Mesenteric fat pad (tissue), 1 donor: ENCODE data around the gene NR6A1. TPM values are rescaled to one million over a fixed set of nuclear protein-coding genes. Genes with fewer than 3 reads are reported as not detected.

Experiments used
- DNase-seq: peaks from one replicate; pipeline ENCODE4 v3.0.0-alpha.2; 2020; ENCODE audit warnings: low spot score
- total RNA-seq: library from RNA; stranded (reverse); fragmentation: NEBNext Ultra II Directional; extraction: Animal tissue kit (Norgen Biotek cat#: 25700); gene quantifications from one replicate; pipeline ENCODE4 v1.2.1, GENCODE V29; 2021
- donor health status: DM: yes; HTN: yes; CAD: no.

The NR6A1 gene
- total RNA-seq, 1 donor from 2014 or later, result 0.64 TPM

- DNase-seq, result no peak
Observed at GRCh38 chr9:124797343-124798103, 26.4 kb upstream of the NR6A1 start.

DNA sequence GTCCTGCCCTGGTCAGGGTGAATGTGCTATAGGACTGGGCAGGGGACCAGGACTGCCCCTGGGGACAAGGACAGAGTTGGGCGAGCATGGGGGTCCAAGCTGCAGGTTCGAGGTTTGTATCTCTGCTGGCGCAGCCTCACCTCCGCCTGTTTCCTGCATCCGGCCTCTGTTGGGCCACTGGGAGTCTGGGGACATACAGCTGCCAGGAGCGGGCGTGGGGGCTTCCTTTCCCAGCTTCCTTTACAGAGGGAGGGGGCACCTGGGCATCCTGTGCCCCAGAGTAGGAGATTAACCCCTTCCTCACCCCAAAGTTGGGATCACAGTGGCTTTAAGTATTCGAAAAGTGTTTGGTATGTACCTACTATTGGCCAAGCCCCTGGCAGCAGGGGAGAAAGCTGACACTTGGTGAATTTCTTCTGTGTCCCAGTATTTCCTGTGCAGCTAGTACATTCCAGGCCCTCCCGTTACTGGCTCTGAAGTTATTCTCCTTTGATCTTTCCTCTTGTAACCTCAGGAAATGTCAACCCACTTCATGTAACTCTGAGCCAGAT, 24.8 kb upstream of the NR6A1 start:
- no peak for DNase-seq

DNA sequence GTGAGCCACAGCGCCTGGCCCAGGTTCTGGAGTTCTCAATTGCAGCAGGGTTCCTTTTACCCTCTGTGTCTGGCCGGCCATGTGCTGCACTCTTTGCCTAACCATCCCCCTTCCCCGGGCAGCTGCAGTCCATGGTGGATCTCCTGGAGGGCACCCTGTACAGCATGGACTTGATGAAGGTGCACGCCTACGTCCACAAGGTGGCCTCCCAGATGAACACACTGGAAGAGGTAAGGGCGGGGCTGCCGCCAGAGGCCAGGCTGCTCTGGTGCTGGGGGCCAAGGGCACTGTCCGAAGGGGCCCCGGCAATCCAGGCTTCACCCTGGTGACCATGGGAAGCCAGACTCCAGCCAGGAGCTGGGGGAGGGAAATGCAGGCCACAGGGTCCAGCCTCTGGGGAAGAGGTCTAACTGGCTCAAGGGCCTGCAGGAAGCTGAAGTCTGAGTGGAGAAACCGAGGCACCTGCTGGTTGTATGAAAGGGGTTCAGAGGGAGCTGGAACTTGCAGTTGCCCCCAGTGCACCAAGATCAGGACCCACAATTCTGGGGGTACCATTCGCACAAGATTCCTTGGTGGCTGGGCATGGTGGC, 23.9 kb upstream of the NR6A1 start:
- DNase-seq, result no peak

GRCh38 chr9:124793015-124793541, 22.0 kb upstream of the NR6A1 start:
- no peak for DNase-seq

GRCh38 chr9:124792257-124793014, 21.3 kb upstream of the NR6A1 start:
- no peak for DNase-seq

- no peak for DNase-seq
Observed at GRCh38 chr9:124790801-124791505, 19.8 kb upstream of the NR6A1 start.

DNA sequence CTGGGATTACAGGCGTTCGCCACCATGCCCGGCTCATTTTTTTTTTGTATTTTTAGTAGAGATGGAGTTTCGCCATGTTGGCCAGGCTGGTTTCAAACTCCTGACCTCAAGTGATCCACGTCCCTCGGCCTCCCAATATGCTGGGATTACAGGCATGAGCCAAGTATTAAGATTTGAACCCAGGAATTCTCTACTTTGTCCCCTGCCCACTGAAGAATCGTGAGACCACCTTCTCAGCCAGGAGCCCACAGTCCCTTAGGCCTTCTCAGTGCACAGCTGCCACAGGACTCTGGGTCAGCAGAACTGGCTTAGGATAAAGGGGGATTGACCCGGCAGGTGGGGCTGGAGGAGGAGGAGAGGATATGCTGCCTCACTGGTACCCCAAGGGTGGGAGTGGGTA, 19.2 kb upstream of the NR6A1 start:
- DNase-seq, result no peak

GRCh38 chr9:124789531-124789930, 18.4 kb upstream of the NR6A1 start:
- peak; percentile 16 for DNase-seq

DNA sequence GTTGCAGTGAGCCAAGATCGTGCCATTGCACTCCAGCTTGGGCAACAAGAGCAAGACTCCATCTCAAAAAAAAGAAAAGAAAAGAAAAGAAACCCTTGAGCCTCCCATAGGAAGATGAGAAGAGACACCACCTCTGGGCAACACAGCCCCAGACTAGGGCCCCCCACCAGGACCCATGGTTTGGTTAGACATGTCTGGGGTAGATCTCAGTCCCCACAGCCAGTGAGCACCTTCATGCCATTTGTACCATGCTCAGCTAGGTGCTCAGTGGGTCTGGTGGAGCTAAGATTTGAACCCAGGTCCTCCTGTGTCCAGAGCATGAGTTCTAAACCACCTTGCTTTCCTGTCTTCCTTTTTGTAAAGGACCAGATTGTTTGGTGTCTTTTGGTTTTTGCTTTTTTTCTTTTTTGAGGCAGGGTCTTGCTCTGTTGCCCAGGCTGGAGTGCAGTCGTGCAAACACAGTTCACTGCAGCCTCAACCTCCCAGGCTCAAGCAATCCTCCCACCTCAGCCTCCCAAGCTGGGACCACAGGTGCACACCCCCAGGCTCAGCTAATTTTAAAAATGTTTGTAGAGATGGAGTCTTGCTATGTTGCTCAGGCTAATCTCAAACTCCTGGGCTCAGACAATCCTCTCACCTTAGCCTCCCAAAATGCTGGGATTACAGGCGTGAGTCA, 17.6 kb upstream of the NR6A1 start:
- DNase-seq, result peak; percentile 37

GRCh38 chr9:124786881-124787573, 15.9 kb upstream of the NR6A1 start:
- DNase-seq, result peak; percentile 83

- no peak for DNase-seq
Observed at GRCh38 chr9:124784509-124784908, 13.4 kb upstream of the NR6A1 start.

- no peak for DNase-seq
Observed at GRCh38 chr9:124783830-124784229, 12.7 kb upstream of the NR6A1 start.

DNA sequence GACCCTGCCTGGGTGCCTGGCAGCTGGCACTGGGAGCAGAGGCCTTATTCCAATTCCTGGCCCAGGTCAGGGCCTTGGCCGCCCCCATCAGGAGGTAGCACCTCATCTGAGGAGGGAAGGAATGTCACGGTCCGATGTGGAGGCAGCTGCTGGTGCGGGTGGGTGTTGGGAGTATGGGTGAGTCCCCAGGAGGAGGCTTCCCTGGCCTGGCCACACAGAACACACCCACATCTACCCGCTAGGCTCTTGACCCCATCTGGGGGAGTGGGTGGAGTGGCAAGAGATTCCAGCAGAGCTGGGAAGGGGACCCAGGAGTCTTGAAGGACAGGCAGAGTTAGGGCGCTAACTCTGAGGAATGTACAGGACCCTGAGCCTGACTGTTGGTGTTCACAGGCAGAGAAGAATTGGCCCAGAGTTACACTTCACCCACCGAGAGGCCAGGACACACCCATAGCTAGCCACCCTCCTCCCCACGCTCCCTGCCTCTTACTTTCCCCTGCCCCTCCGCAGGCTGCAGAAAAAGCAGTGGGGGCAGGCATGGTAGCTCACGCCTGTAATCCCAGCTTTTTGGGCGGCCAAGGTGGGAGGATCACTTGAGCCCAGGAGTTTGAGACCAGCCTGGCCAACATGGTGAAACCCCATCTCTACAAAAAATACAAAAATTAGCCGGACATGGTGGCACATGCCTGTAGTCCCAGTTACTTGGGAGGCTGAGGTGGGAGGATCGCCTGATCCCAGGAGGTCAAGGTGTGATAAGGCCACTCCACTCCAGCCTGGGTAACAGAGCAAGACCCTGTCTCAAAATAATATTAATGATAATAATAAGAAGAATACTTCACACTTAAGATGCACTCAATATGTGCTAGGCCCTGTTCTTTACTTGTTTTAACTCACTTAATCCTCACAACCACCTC, 11.8 kb upstream of the NR6A1 start:
- peak; percentile 82 for DNase-seq

- DNase-seq, result peak; percentile 87
Observed at GRCh38 chr9:124781967-124782660, 11.0 kb upstream of the NR6A1 start.

DNA sequence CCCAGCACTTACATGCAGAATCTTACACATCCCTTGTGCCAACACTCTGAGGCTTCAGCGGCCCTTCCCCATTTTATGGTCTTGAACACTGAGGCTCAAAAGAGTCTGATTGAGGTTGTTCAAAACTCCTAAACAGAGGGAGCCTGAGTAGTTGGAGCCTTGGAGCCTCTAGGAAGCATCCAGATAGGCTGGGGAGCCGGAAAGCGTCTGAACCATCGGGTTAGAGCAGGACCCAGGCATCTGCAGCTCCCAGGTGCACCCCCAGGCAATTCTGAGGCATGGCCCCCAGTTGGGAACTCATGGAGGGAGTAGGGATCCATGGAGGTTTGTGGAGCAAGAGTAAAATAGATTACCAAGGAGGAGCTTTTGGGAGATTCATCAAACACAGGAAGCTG, 9.6 kb upstream of the NR6A1 start:
- no peak for DNase-seq

DNA sequence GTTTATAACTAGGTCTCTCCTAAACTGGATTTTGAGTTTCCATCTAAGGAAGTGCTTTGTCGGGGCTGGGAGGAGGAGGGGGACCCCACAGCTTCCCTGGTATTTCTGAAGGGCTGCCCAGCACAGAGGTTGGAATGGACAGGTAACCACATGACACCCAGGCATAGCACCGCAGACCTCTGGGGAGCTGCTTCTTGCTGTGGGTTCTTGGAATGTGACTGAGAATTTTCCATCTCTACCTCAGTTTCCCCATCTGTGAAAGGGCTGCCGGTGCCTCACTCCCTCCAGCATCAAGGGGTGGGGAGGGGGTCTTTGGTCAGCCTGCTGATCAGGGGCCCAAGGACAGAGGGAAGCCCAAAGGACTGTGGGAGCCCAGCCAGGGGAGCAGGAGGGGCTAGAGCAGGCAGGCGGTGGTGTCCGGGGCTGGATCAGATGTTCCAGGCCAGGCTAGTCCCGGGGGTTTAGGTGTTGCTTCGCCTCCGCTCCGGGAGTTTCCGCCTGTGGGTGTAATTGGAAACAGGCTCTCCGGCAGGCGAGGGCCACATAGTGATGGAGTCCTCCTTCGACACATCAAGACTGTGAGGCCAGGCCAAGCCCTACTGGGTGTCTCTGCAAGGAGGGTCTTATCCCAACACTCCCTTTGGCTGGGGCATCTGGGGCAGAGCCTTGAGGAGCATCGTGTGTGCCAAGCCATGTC, 9.1 kb upstream of the NR6A1 start:
- DNase-seq, result peak; percentile 89

DNA sequence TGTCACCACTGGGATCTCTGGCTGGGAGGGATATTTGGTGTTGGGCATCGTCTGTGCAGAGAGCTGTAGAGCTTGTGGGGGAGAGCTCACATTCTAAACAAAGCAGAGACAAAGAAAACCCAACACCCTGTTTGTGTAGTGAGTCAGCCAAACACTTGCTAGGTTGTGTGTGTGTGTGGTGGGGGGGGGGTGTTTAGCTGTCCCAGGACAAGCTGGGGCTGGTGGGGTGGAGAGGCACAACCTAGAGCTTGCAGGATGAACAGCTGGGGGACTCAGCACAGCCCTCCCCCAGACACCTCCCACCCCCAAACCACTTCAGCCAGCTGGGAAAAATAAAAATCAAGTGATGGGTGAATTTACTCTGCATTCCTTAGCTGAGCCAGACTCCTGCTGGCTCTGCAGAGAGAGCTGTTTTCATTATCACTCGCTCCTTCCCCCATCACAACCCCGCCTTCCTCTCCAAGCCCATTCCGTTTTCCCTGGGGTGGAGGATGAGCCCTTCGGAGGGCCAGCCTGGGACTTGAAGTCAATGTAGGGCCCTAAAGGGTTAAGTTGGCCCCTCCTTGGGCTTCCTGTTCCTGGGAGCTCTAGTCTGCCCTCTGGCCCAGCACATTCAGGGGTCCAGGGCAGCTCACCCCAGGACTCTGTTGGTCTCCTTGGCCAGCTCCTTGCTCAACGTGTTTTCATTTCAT, 8.4 kb upstream of the NR6A1 start:
- peak; percentile 62 for DNase-seq
